OCI-LY7 (cell line): ENCODE data around the gene PAQR5.
"Not testable (repeated sequence)": the region's sequence is repeated elsewhere in the genome, so short reads cannot be mapped to it uniquely, and the experiment has no call there.

Experiments used
- EZH2phosphoT487 ChIP-seq: fragments of 200-600 bp; sonication (generic); IDR thresholded peaks from 2 replicates; pipeline ENCODE4 v1.6.1; 2018; ENCODE audit warnings: low read depth, borderline replicate concordance, mild to moderate bottlenecking, mixed run types, antibody characterized with exemption, low read length, moderate library complexity, mixed read lengths
- TF ChIP-seq, protein P1 (sequence below): fragments of 200-600 bp; sonication (generic); conservative IDR thresholded peaks from 2 replicates; pipeline ENCODE4 v1.5.1; 2014; ENCODE audit warnings: mild to moderate bottlenecking, antibody characterized with exemption, low read length, moderate library complexity, mixed read lengths

DNA sequence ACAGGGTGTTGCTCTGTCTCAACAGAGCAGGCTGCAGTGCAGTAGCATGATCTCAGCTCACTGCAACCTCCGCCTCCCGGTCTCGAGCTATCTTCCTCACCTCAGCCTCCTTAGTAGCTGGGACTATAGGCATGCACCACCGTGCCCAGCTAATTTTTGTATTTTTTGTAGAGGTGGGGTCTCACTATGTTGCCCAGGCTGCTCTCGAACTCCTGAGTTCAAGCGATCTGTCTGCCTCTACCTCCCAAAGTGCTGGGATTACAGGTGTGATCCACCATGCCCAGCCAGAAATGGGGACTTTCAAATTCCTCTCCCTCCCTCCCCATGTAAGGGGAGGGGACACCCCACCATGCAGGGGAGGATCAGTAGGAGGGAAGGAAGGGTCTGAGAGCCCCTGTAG, 3.4 kb downstream of the PAQR5 start:
- TF ChIP-seq, protein P1, sequence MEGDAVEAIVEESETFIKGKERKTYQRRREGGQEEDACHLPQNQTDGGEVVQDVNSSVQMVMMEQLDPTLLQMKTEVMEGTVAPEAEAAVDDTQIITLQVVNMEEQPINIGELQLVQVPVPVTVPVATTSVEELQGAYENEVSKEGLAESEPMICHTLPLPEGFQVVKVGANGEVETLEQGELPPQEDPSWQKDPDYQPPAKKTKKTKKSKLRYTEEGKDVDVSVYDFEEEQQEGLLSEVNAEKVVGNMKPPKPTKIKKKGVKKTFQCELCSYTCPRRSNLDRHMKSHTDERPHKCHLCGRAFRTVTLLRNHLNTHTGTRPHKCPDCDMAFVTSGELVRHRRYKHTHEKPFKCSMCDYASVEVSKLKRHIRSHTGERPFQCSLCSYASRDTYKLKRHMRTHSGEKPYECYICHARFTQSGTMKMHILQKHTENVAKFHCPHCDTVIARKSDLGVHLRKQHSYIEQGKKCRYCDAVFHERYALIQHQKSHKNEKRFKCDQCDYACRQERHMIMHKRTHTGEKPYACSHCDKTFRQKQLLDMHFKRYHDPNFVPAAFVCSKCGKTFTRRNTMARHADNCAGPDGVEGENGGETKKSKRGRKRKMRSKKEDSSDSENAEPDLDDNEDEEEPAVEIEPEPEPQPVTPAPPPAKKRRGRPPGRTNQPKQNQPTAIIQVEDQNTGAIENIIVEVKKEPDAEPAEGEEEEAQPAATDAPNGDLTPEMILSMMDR, result not testable (repeated sequence)
- TF ChIP-seq EZH2phosphoT487, result not testable (repeated sequence)
